Gastrocnemius medialis (tissue), 4 donors: ENCODE results near the gene FIBCD1.

Source experiments
- CTCF ChIP-seq, 5 experiments: fragments of 450-650 bp in 3 of 5; fragments of 200-600 bp in 2 of 5; sonication (generic) in 2 of 5; IDR thresholded peaks in 4 of 5; conservative IDR thresholded peaks in 1 of 5; 1 replicate in 4 of 5; 2 replicates in 1 of 5; pipeline ENCODE4 v1.5.1; 2016 to 2019; ENCODE audit warnings: antibody characterized with exemption in 5 of 5, mild to moderate bottlenecking in 3 of 5, moderate library complexity in 3 of 5
- POLR2A ChIP-seq, 2 donors: fragments of 450-650 bp; IDR thresholded peaks; one replicate each; pipeline ENCODE4 v1.6.1; 2017; ENCODE audit warnings: antibody characterized with exemption in 2 of 2, mild to moderate bottlenecking in 2 of 2, moderate library complexity in 2 of 2

GRCh38 chr9:130890124-130890523, 48.9 kb downstream of the FIBCD1 start:
- TF ChIP-seq CTCF (IDR thresholded peaks at IDR 0.05 in 4 of 5, conservative IDR thresholded peaks at IDR 0.05 in 1 of 5) (no peak), POLR2A (IDR thresholded peaks at IDR 0.05) (no peak)
